Thymus (tissue), 11 donors: Measurements from ENCODE around the gene B4GALNT3. TPM values are rescaled to one million over a fixed set of nuclear protein-coding genes. Genes with fewer than 3 reads are reported as not detected.

Experiments used
- DNase-seq, 9 donors: peaks; one replicate each; pipeline ENCODE4 v3.0.0-alpha.2; 2013; ENCODE audit warnings: low spot score in 9 of 9, low read depth in 6 of 9, missing footprints in 1 of 9
- H3K27ac ChIP-seq, 2 donors: one replicate each; pipeline ENCODE4 v1.5.1; 2013; ENCODE audit warnings: control low read depth in 1 of 2, low read depth in 1 of 2, low read length in 1 of 2, mild to moderate bottlenecking in 1 of 2, moderate library complexity in 1 of 2
- H3K27me3 ChIP-seq, 2 donors: one replicate each; pipeline ENCODE4 v1.5.1; 2013; ENCODE audit warnings: low read length in 1 of 2; ENCODE audit not compliant: control insufficient read depth in 2 of 2, insufficient read depth in 1 of 2
- H3K36me3 ChIP-seq, 2 donors: one replicate each; pipeline ENCODE4 v1.5.1; 2013; ENCODE audit warnings: low read length in 1 of 2, mild to moderate bottlenecking in 1 of 2, moderate library complexity in 1 of 2; ENCODE audit not compliant: control insufficient read depth in 2 of 2, insufficient read depth in 2 of 2
- H3K4me1 ChIP-seq, 2 donors: one replicate each; pipeline ENCODE4 v1.5.1; 2013; ENCODE audit warnings: low read length in 2 of 2; ENCODE audit not compliant: control insufficient read depth in 2 of 2, insufficient read depth in 2 of 2
- H3K4me3 ChIP-seq, 2 donors: one replicate each; pipeline ENCODE4 v1.5.1; 2013; ENCODE audit warnings: low read length in 2 of 2, control low read depth in 1 of 2, mild to moderate bottlenecking in 1 of 2
- H3K9me3 ChIP-seq, 2 donors: one replicate each; pipeline ENCODE4 v1.5.1; 2013; ENCODE audit warnings: low read length in 1 of 2, mild to moderate bottlenecking in 1 of 2; ENCODE audit not compliant: control insufficient read depth in 2 of 2, insufficient read depth in 1 of 2
- WGBS: extraction: QIAGEN DNeasy Blood & Tissue Kit; methylation state at CpG from one replicate; pipeline ENCODE4 v1.1.7; 2013; 5-methylcytosine and 5-hydroxymethylcytosine counted together
- polyA plus RNA-seq: library from polyadenylated mRNA; stranded (reverse); fragments of 200-250 nt; gene quantifications from one replicate; pipeline ENCODE4 v1.2.3, GENCODE V29; 2013
- total RNA-seq: library from RNA; stranded (reverse); fragments of 120-200 nt; gene quantifications from one replicate; pipeline ENCODE4 v1.2.4, GENCODE V29; 2013
- donor health status: healthy.

Gene B4GALNT3
- total and polyA plus RNA-seq, 2 donors, result 3.1 to 6.3 TPM

GRCh38 chr12:556498-556897, 96.8 kb downstream of the B4GALNT3 start:
- DNase-seq, result no peak
- H3K9me3 ChIP-seq, result peaks cover 0 to 3% of the 10 kb centered on the region in 2 donors
- no peaks in the 10 kb centered on the region for H3K36me3 ChIP-seq
- no peak overlapping the region for H3K27ac ChIP-seq
- H3K27me3 ChIP-seq, result peaks cover 0 to 36% of the 10 kb centered on the region in 2 donors
- peaks cover 40 to 61% of the 10 kb centered on the region in 2 donors for H3K4me1 ChIP-seq
- WGBS, result 97% methylated on average over 20 of the region's 20 CpGs
- H3K4me3 ChIP-seq, result no peak overlapping the region

- H3K4me1 ChIP-seq, result peaks cover 48 to 62% of the 10 kb centered on the region in 2 donors
- no peak overlapping the region for H3K4me3 ChIP-seq
- WGBS, result 40% methylated on average over 4 of the region's 4 CpGs
- H3K9me3 ChIP-seq, result peaks cover 0 to 5% of the 10 kb centered on the region in 2 donors
- no peaks in the 10 kb centered on the region for H3K36me3 ChIP-seq
- H3K27ac ChIP-seq, result no peak overlapping the region
- peak in 1 of 9 donors; percentile 48 for DNase-seq
- peaks cover 0 to 19% of the 10 kb centered on the region in 2 donors for H3K27me3 ChIP-seq
Measured at GRCh38 chr12:558580-558979, 98.8 kb downstream of the B4GALNT3 start.

GRCh38 chr12:559208-559905, 99.6 kb downstream of the B4GALNT3 start:
- H3K4me1 ChIP-seq, result peaks cover 50 to 64% of the 10 kb centered on the region in 2 donors
- peaks cover 0 to 5% of the 10 kb centered on the region in 2 donors for H3K9me3 ChIP-seq
- H3K36me3 ChIP-seq, result no peaks in the 10 kb centered on the region
- no peak overlapping the region for H3K4me3 ChIP-seq
- WGBS, result 97% methylated on average over 21 of the region's 21 CpGs
- H3K27me3 ChIP-seq, result peaks cover 0 to 14% of the 10 kb centered on the region in 2 donors
- no peak for DNase-seq
- H3K27ac ChIP-seq, result no peak overlapping the region

- Histone ChIP-seq H3K27ac (peak overlapping the region in 1 of 2 donors; percentile 88), H3K9me3 (peaks cover 0 to 9% of the 10 kb centered on the region in 2 donors), H3K36me3 (no peaks in the 10 kb centered on the region), H3K4me3 (no peak overlapping the region), H3K4me1 (peaks cover 56 to 70% of the 10 kb centered on the region in 2 donors), H3K27me3 (peaks cover 0 to 14% of the 10 kb centered on the region in 2 donors)
- no peak for DNase-seq
- WGBS, result 82% methylated on average over 14 of the region's 14 CpGs
Measured at GRCh38 chr12:559906-560455, 100.2 kb downstream of the B4GALNT3 start.

DNA sequence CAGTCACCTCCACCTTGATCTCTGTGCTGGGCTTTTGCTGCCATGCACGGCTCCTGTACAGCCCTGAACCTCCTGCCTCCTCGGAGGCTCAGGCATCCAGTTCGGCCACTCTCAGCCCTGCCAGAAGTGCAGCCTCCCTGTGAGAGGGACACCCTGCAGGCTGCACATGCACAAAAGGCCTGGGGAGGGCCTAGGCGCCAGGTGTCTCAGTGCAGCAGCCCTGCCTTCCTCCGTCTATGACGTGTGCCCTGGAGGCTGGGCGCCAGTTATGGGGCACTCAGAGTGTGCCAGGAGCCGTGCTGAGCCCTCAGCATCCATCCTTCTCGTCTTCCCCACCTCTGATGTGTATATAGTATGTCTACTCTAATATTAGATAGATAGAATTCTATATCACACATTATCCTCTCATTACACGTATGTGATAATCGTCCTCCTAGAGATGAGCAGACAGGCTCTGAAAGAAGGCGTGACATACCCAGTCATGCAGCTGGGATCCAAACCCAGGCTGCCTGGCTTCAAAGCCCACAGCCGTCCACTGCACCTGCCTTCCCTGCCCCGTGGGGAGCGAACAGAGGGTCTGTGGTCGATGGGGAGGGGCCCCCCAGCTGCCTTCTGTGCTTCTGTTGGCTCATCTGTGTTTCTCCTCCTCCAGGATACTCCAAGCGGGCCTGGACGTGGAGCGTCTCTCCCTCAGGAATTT, 101.1 kb downstream of the B4GALNT3 start:
- peaks cover 0 to 15% of the 10 kb centered on the region in 2 donors for H3K9me3 ChIP-seq
- peaks cover 0 to 14% of the 10 kb centered on the region in 2 donors for H3K27me3 ChIP-seq
- peak; percentile 61 to 91 (median 79) for DNase-seq
- H3K27ac ChIP-seq, result peak overlapping the region; percentile 67 to 88
- H3K4me1 ChIP-seq, result peaks cover 59 to 79% of the 10 kb centered on the region in 2 donors
- H3K4me3 ChIP-seq, result no peak overlapping the region
- no peaks in the 10 kb centered on the region for H3K36me3 ChIP-seq
- WGBS, result 22% methylated on average over 19 of the region's 19 CpGs

DNA sequence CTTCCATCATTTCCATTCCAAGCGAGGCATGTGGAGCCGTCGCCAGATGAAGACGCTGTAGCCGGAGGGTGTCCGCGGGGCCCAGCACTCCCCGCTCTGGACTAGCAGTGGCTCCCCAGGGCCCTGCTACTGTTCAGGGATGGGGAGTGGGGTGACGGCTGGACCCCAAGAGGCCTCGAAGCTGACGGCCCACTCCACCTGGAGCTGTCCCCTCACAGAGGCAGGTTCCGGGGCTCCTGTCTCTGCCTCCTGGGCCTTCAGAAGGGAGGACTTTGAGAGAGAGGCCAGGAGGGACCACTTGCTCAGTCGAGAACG, 101.6 kb downstream of the B4GALNT3 start:
- WGBS, result 95% methylated on average over 14 of the region's 14 CpGs
- no peaks in the 10 kb centered on the region for H3K36me3 ChIP-seq
- H3K4me3 ChIP-seq, result no peak overlapping the region
- peaks cover 59 to 84% of the 10 kb centered on the region in 2 donors for H3K4me1 ChIP-seq
- peak overlapping the region in 1 of 2 donors; percentile 88 for H3K27ac ChIP-seq
- DNase-seq, result no peak
- peaks cover 0 to 16% of the 10 kb centered on the region in 2 donors for H3K9me3 ChIP-seq
- peaks cover 0 to 14% of the 10 kb centered on the region in 2 donors for H3K27me3 ChIP-seq

- H3K9me3 ChIP-seq, result peaks cover 0 to 16% of the 10 kb centered on the region in 2 donors
- H3K36me3 ChIP-seq, result no peaks in the 10 kb centered on the region
- H3K27ac ChIP-seq, result peak overlapping the region; percentile 94 to 98
- DNase-seq, result no peak
- peaks cover 59 to 87% of the 10 kb centered on the region in 2 donors for H3K4me1 ChIP-seq
- H3K4me3 ChIP-seq, result no peak overlapping the region
- 74% methylated on average over 19 of the region's 19 CpGs for WGBS
- H3K27me3 ChIP-seq, result peaks cover 0 to 14% of the 10 kb centered on the region in 2 donors
Measured at GRCh38 chr12:561908-562593, 102.3 kb downstream of the B4GALNT3 start.

GRCh38 chr12:562634-563033, 102.9 kb downstream of the B4GALNT3 start:
- DNase-seq, result peak in 1 of 9 donors; percentile 52
- H3K4me1 ChIP-seq, result peaks cover 59 to 87% of the 10 kb centered on the region in 2 donors
- H3K27ac ChIP-seq, result peak overlapping the region; percentile 94 to 98
- WGBS, result 76% methylated on average over 12 of the region's 12 CpGs
- H3K27me3 ChIP-seq, result peaks cover 0 to 14% of the 10 kb centered on the region in 2 donors
- peak overlapping the region in 1 of 2 donors; percentile 31 for H3K4me3 ChIP-seq
- no peaks in the 10 kb centered on the region for H3K36me3 ChIP-seq
- peaks cover 0 to 16% of the 10 kb centered on the region in 2 donors for H3K9me3 ChIP-seq
